ENCODE measurements around the gene SPINT2.

The SPINT2 gene

DNA sequence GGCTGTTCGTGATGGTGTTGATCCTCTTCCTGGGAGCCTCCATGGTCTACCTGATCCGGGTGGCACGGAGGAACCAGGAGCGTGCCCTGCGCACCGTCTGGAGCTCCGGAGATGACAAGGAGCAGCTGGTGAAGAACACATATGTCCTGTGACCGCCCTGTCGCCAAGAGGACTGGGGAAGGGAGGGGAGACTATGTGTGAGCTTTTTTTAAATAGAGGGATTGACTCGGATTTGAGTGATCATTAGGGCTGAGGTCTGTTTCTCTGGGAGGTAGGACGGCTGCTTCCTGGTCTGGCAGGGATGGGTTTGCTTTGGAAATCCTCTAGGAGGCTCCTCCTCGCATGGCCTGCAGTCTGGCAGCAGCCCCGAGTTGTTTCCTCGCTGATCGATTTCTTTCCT lies 27.5 kb downstream of the SPINT2 start:
- no peak overlapping the region for H3K4me3 ChIP-seq
- no peak overlapping the region for H3K27ac ChIP-seq
- no peaks in the 10 kb centered on the region for H3K36me3 ChIP-seq (ENCODE audit: insufficient read depth, low read length)
- DNase-seq (ENCODE audit: low read depth, low spot score), result no peak
- TF ChIP-seq FOXP2 (optimal IDR thresholded peaks at IDR 0.05; ENCODE audit: control extremely low read depth, extremely low read length, insufficient read depth), result no peak
- no peak for TF ChIP-seq EZH2 (IDR thresholded peaks at IDR 0.05)
- TF ChIP-seq POLR2AphosphoS5 (IDR thresholded peaks at IDR 0.05; ENCODE audit: borderline replicate concordance, low read depth, low read length), result no peak
- no peaks in the 10 kb centered on the region for H3K9me3 ChIP-seq (ENCODE audit: low read depth, low read length)
- no peak overlapping the region for H3K9ac ChIP-seq (ENCODE audit: insufficient read length)

DNA sequence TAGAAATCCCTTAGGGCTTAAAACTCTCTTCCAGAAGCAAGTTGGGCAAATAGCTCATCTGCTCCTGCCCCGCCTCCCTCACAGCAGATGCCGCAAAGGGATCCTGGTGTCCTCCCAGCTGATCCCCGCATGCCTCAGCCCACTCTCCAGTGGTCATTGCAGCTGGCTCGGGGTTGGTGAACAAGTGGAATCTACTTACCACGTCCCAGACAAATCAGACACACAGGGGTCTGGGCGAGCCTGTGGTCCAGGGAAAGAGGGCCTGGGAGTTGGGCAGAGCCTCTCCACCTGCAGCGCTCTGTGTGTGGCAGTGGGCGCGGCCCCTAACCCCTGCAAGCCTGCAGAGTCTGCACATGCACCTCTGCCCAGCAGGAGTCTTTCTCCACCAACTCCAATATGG lies 28.9 kb downstream of the SPINT2 start:
- Histone ChIP-seq H3K9ac (ENCODE audit: insufficient read length) (no peak overlapping the region), H3K27ac (no peak overlapping the region)
- TF ChIP-seq FOXP2 (optimal IDR thresholded peaks at IDR 0.05; ENCODE audit: control extremely low read depth, extremely low read length, insufficient read depth), result no peak
- TF ChIP-seq POLR2AphosphoS5 (IDR thresholded peaks at IDR 0.05; ENCODE audit: borderline replicate concordance, low read depth, low read length), result no peak
- TF ChIP-seq EZH2 (IDR thresholded peaks at IDR 0.05), result no peak

GRCh38 chr19:38294090-38294489 lies 29.7 kb downstream of the SPINT2 start:
- no peak for TF ChIP-seq FOXP2 (optimal IDR thresholded peaks at IDR 0.05; ENCODE audit: control extremely low read depth, extremely low read length, insufficient read depth)
- no peak for TF ChIP-seq EZH2 (IDR thresholded peaks at IDR 0.05)
- TF ChIP-seq POLR2AphosphoS5 (IDR thresholded peaks at IDR 0.05; ENCODE audit: borderline replicate concordance, low read depth, low read length), result no peak
- Histone ChIP-seq H3K9me3 (ENCODE audit: low read depth, low read length) (no peaks in the 10 kb centered on the region), H3K4me3 (no peak overlapping the region), H3K9ac (ENCODE audit: insufficient read length) (no peak overlapping the region), H3K36me3 (ENCODE audit: insufficient read depth, low read length) (no peaks in the 10 kb centered on the region), H3K27ac (no peak overlapping the region)
- no peak for DNase-seq (ENCODE audit: low read depth, low spot score)

More for the DNA sequence above, 28.9 kb downstream of the SPINT2 start:
- Histone ChIP-seq H3K4me3 (no peak overlapping the region), H3K36me3 (ENCODE audit: insufficient read depth, low read length) (no peaks in the 10 kb centered on the region), H3K9me3 (ENCODE audit: low read depth, low read length) (no peaks in the 10 kb centered on the region)
- no peak for DNase-seq (ENCODE audit: low read depth, low spot score)

DNA sequence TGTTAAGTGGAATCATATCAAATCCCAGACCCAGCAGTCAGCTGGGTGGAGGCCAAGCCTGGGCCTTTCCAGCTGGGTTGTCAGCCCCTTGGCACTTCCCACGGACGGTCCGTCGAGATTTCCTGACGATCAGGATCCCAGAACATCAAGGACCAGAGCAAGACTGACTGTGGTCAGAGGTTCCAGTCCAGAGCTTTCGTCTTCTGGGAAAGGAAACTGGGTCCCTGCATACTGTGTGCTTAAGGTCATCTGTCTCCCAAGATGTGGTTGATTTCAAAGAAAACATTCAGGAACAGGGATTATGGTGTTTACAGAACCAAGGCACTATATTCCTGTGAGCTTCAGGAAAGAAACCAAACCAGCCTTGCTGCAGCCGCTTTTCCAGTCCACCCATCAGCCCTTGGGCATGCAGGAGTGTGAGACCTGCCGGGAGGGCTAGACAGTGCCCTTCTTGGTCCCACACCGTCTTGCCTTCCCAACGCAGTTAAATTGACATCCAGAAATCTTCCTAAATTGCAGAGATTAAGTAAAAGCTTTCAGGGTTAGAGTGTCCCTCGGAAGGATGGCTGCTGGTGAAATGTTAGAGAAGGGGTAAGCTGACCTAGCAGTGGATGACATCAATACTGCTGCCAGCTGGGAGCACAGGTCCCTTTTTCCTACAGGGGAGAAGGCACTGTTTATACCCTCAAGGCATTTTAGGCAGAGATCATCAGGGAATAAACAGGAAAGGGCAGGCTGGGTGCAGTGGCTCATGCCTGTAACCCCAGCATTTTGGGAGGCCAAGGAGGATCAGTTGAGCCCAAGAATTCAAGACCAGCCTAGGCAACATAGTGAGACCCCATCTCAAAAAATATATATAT lies 34.7 kb downstream of the SPINT2 start:
- H3K27ac ChIP-seq, result no peak overlapping the region
- no peak for TF ChIP-seq FOXP2 (optimal IDR thresholded peaks at IDR 0.05; ENCODE audit: control extremely low read depth, extremely low read length, insufficient read depth)
- no peak for TF ChIP-seq POLR2AphosphoS5 (IDR thresholded peaks at IDR 0.05; ENCODE audit: borderline replicate concordance, low read depth, low read length)
- no peak for TF ChIP-seq EZH2 (IDR thresholded peaks at IDR 0.05)
- DNase-seq (ENCODE audit: low read depth, low spot score), result no peak

DNA sequence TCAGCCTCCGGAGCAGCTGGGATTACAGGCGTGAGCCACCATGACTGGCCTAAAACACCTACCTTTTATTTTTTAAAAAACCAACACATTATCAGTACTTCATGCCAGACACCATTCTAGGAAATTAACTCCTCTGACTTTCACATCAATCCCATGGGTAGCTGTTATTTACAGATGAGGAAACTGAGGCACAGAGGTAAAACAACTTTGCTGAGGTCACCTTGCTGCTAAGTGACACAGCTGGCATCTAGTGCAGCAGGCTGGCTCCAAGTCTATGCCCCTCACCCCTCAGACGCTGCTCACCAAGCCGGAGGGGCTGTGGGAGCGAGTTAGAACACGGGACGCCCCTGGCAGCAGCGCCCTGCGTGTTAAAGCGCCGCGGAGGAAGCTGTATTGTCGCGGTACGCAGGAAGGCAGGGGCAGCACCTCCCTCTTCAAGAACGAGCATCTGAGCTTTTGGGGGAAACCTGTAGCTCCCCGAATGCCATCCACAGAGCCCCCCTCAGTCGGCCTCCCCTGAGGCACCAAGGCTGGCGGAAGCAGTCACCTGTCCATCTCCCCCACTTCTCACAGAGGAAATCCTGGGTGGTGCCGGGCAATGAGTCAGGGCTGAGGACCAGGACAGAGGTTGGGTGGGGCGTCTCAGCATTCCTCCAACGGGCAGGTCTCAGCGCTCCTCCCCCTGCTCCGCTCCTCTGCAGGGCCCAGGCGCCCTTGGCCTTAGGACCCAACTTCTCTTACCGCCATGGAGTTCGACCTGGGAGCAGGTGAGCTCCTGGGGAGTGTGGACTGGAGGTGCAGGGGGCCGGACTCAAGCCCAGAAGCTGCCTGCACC lies 39.4 kb downstream of the SPINT2 start, which contains the start of gene C19orf33:
C19orf33 (plus strand) TSS at position 735 of the 835 bp plus-strand sequence; CDS start at position 746, 11 bp downstream.
- Histone ChIP-seq H3K27ac (no peak within 1 kb of the TSS), H3K36me3 (ENCODE audit: insufficient read depth, low read length) (no peaks in the 10 kb centered on the region), H3K4me3 (no peak within 1 kb of the TSS), H3K9me3 (ENCODE audit: low read depth, low read length) (no peaks in the 10 kb centered on the region), H3K9ac (ENCODE audit: insufficient read length) (no peak within 1 kb of the TSS)
- TF ChIP-seq POLR2AphosphoS5 (IDR thresholded peaks at IDR 0.05; ENCODE audit: borderline replicate concordance, low read depth, low read length) (no peak), FOXP2 (optimal IDR thresholded peaks at IDR 0.05; ENCODE audit: control extremely low read depth, extremely low read length, insufficient read depth) (no peak), EZH2 (IDR thresholded peaks at IDR 0.05) (no peak)
- no peak for DNase-seq (ENCODE audit: low read depth, low spot score)

More for the DNA sequence above, 34.7 kb downstream of the SPINT2 start:
- no peak overlapping the region for H3K4me3 ChIP-seq
- no peaks in the 10 kb centered on the region for H3K36me3 ChIP-seq (ENCODE audit: insufficient read depth, low read length)
- no peaks in the 10 kb centered on the region for H3K9me3 ChIP-seq (ENCODE audit: low read depth, low read length)
- no peak overlapping the region for H3K9ac ChIP-seq (ENCODE audit: insufficient read length)

- H3K9me3 ChIP-seq (ENCODE audit: low read depth, low read length), result no peaks in the 10 kb centered on the region
- no peak overlapping the region for H3K9ac ChIP-seq (ENCODE audit: insufficient read length)
- no peaks in the 10 kb centered on the region for H3K36me3 ChIP-seq (ENCODE audit: insufficient read depth, low read length)
- no peak overlapping the region for H3K4me3 ChIP-seq
- DNase-seq (ENCODE audit: low read depth, low spot score), result no peak
- TF ChIP-seq FOXP2 (optimal IDR thresholded peaks at IDR 0.05; ENCODE audit: control extremely low read depth, extremely low read length, insufficient read depth), result no peak
- no peak for TF ChIP-seq POLR2AphosphoS5 (IDR thresholded peaks at IDR 0.05; ENCODE audit: borderline replicate concordance, low read depth, low read length)
- no peak for TF ChIP-seq EZH2 (IDR thresholded peaks at IDR 0.05)
- H3K27ac ChIP-seq, result no peak overlapping the region
These were observed 40.0 kb downstream of the SPINT2 start for GRCh38 chr19:38304352-38304865.

- no peak overlapping the region for H3K4me3 ChIP-seq
- TF ChIP-seq FOXP2 (optimal IDR thresholded peaks at IDR 0.05; ENCODE audit: control extremely low read depth, extremely low read length, insufficient read depth), result no peak
- no peak for TF ChIP-seq EZH2 (IDR thresholded peaks at IDR 0.05)
- TF ChIP-seq POLR2AphosphoS5 (IDR thresholded peaks at IDR 0.05; ENCODE audit: borderline replicate concordance, low read depth, low read length), result no peak
- no peak overlapping the region for H3K9ac ChIP-seq (ENCODE audit: insufficient read length)
- H3K9me3 ChIP-seq (ENCODE audit: low read depth, low read length), result no peaks in the 10 kb centered on the region
- DNase-seq (ENCODE audit: low read depth, low spot score), result no peak
- H3K27ac ChIP-seq, result no peak overlapping the region
- no peaks in the 10 kb centered on the region for H3K36me3 ChIP-seq (ENCODE audit: insufficient read depth, low read length)
These were observed 40.6 kb downstream of the SPINT2 start for GRCh38 chr19:38304866-38305429.

All from SK-N-MC (cell line).